Gastrocnemius medialis (tissue), 4 donors: ENCODE data around the gene TECPR2. TPM values are rescaled to one million over a fixed set of nuclear protein-coding genes. Genes with fewer than 3 reads are reported as not detected.
A peak's percentile ranks its signal among the peaks of the same experiment; 100 is the strongest.

ENCODE experiments used
- ATAC-seq, 2 donors: fragments of 150-250 bp; one replicate each; pipeline ENCODE4 v1.9.1; 2016
- DNase-seq, 2 donors: peaks; one replicate each; pipeline ENCODE4 v3.0.0-alpha.2; 2019
- H3K27ac ChIP-seq, 4 donors: fragments of 200-600 bp; sonication (generic); 1 replicate in 1 of 4; 2 replicates in 3 of 4; pipeline ENCODE4 v1.5.1; 2016 to 2018; ENCODE audit warnings: mild to moderate bottlenecking in 2 of 4, moderate library complexity in 1 of 4
- H3K27me3 ChIP-seq, 3 donors: fragments of 200-600 bp; sonication (generic) in 2 of 3; 1 replicate in 1 of 3; 2 replicates in 2 of 3; pipeline versions ENCODE4 v1.5.1 to v1.6.0; 2016 to 2019; ENCODE audit warnings: mild to moderate bottlenecking in 1 of 3, moderate library complexity in 1 of 3
- H3K36me3 ChIP-seq, 2 donors: fragments of 200-600 bp; sonication (generic) in 1 of 2; one replicate each; pipeline ENCODE4 v1.5.1; 2017 to 2018
- H3K4me1 ChIP-seq, 2 donors: fragments of 200-600 bp; sonication (generic) in 1 of 2; one replicate each; pipeline ENCODE4 v1.5.1; 2016 to 2017; ENCODE audit warnings: mild to moderate bottlenecking in 2 of 2
- H3K4me3 ChIP-seq, 4 donors: fragments of 200-600 bp; sonication (generic) in 3 of 4; 1 replicate in 1 of 4; 2 replicates in 3 of 4; pipeline ENCODE4 v1.5.1; 2016 to 2019; ENCODE audit warnings: mild to moderate bottlenecking in 2 of 4
- H3K9me3 ChIP-seq, 3 donors: fragments of 200-600 bp; sonication (generic) in 2 of 3; 1 replicate in 1 of 3; 2 replicates in 2 of 3; pipeline ENCODE4 v1.5.1; 2016 to 2019
- POLR2A ChIP-seq, 2 donors: fragments of 450-650 bp; IDR thresholded peaks; one replicate each; pipeline ENCODE4 v1.6.1; 2017; ENCODE audit warnings: antibody characterized with exemption in 2 of 2, mild to moderate bottlenecking in 2 of 2, moderate library complexity in 2 of 2
- in situ Hi-C, 4 donors: fragments of 200-750 bp; cut with MboI; loops; one replicate each; pipeline versions ENCODE4 v1.15.0 to v1.8.0; 2017; ENCODE audit warnings: low sequenced_read_pairs in 4 of 4
- intact Hi-C: fragments of 100-400 bp; cut with DNase I; formaldehyde crosslinking; loops from one replicate; pipeline ENCODE4 v1.15.1; 2023; ENCODE audit warnings: low total_unique reads
- total RNA-seq, 4 donors: library from RNA; depleted of rRNA; stranded (reverse); fragments of >200 nt; gene quantifications; one replicate each; pipeline versions ENCODE4 v1.1.0 to v1.2.3, GENCODE V29; 2016
- TF ChIP-seq, protein P1 (sequence below), 5 experiments: fragments of 450-650 bp in 3 of 5; fragments of 200-600 bp in 2 of 5; sonication (generic) in 2 of 5; IDR thresholded peaks in 4 of 5; conservative IDR thresholded peaks in 1 of 5; 1 replicate in 4 of 5; 2 replicates in 1 of 5; pipeline ENCODE4 v1.5.1; 2016 to 2019; ENCODE audit warnings: antibody characterized with exemption in 5 of 5, mild to moderate bottlenecking in 3 of 5, moderate library complexity in 3 of 5

TECPR2 gene
- total RNA-seq, 4 donors from 2014 or later, result 10.0 to 45.0 (median 20.2) TPM

DNA sequence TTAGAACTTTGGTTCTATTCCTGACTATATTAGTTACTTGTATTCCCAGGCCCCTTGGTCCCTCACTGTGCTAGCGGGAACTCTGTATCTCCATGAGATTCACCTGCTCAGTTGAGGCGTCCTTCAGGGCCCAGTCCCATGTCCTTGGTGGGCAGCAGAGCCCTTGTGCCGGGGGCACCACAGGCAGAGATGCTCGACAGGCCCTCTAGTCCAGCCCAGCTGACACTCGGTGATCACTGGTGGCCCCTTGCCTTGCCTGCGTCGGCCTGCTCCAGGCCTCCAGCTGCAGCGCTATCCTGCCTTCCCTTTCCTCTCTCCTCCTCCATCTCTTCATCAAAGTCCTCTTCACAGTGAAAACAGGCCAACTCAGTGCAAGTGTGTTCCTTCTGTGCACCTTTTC lies 76.8 kb downstream of the TECPR2 start:
- intact Hi-C loops, result loop anchor here (5.0 kb wide), 1 partner anchor 153 kb away; the partner anchor contains the start of gene RCOR1
- Histone ChIP-seq H3K27me3 (no peaks in the 10 kb centered on the region), H3K36me3 (peaks cover 0 to 43% of the 10 kb centered on the region in 2 donors), H3K4me1 (peaks cover 23 to 25% of the 10 kb centered on the region in 2 donors), H3K4me3 (no peak overlapping the region), H3K27ac (peak overlapping the region; percentile 88 to 91 (median 89)), H3K9me3 (no peaks in the 10 kb centered on the region)
- no peak for TF ChIP-seq POLR2A (IDR thresholded peaks at IDR 0.05)
- TF ChIP-seq, protein P1, sequence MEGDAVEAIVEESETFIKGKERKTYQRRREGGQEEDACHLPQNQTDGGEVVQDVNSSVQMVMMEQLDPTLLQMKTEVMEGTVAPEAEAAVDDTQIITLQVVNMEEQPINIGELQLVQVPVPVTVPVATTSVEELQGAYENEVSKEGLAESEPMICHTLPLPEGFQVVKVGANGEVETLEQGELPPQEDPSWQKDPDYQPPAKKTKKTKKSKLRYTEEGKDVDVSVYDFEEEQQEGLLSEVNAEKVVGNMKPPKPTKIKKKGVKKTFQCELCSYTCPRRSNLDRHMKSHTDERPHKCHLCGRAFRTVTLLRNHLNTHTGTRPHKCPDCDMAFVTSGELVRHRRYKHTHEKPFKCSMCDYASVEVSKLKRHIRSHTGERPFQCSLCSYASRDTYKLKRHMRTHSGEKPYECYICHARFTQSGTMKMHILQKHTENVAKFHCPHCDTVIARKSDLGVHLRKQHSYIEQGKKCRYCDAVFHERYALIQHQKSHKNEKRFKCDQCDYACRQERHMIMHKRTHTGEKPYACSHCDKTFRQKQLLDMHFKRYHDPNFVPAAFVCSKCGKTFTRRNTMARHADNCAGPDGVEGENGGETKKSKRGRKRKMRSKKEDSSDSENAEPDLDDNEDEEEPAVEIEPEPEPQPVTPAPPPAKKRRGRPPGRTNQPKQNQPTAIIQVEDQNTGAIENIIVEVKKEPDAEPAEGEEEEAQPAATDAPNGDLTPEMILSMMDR (IDR thresholded peaks at IDR 0.05 in 4 of 5, conservative IDR thresholded peaks at IDR 0.05 in 1 of 5), result no peak
- in situ Hi-C loops, result loop anchor here in 1 of 4 donors (5.0 kb wide), 1 partner anchor 78 kb away; no protein-coding TSS in a partner anchor
- ATAC-seq (no peak), DNase-seq (no peak)

DNA sequence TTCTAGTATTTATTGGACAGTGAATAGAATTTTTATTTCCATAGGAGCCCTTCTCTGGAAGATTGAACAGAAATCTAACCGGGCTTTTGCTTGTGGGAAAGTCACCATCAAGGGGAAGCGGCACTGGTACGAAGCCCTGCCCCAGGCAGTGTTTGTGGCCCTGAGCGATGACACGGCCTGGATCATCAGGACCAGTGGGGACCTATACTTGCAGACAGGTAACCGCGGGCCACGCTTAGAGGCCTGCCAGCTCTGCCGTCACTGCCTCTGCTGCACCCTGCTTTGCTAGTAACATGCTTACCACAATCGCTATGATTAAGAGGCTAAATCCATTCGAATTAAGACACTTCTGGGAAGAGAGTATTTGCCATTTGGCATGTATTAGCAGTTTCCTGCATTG lies 77.7 kb downstream of the TECPR2 start:
- TF ChIP-seq, protein P1 (IDR thresholded peaks at IDR 0.05 in 4 of 5, conservative IDR thresholded peaks at IDR 0.05 in 1 of 5), result no peak
- TF ChIP-seq POLR2A (IDR thresholded peaks at IDR 0.05), result no peak
- Histone ChIP-seq H3K4me3 (no peak overlapping the region), H3K27ac (peak overlapping the region; percentile 88 to 91 (median 89)), H3K9me3 (no peaks in the 10 kb centered on the region), H3K4me1 (peaks cover 23% of the 10 kb centered on the region in 2 donors), H3K27me3 (no peaks in the 10 kb centered on the region), H3K36me3 (peaks cover 0 to 47% of the 10 kb centered on the region in 2 donors)
- intact Hi-C loops, result no loop called here
- in situ Hi-C loops, result loop anchor here in 3 of 4 donors (5.0 kb wide), 1 partner anchor 77 kb away; no protein-coding TSS in a partner anchor
- ATAC-seq, result no peak
- DNase-seq, result no peak

- peak overlapping the region; percentile 88 to 91 (median 89) for H3K27ac ChIP-seq
- H3K4me1 ChIP-seq, result peaks cover 23% of the 10 kb centered on the region in 2 donors
- intact Hi-C loops (loop anchor here (2.0 kb wide), 1 partner anchor 56 kb away; no protein-coding TSS in a partner anchor), in situ Hi-C loops (loop anchor here in 3 of 4 donors (5.0 kb wide), 1 partner anchor 75 kb away; no protein-coding TSS in a partner anchor)
- H3K9me3 ChIP-seq, result no peaks in the 10 kb centered on the region
- DNase-seq, result peak; percentile 87 to 95
- peaks cover 0 to 63% of the 10 kb centered on the region in 2 donors for H3K36me3 ChIP-seq
- TF ChIP-seq, protein P1 (IDR thresholded peaks at IDR 0.05 in 4 of 5, conservative IDR thresholded peaks at IDR 0.05 in 1 of 5), result no peak
- peak; percentile 47 to 69 for TF ChIP-seq POLR2A (IDR thresholded peaks at IDR 0.05)
- no peak overlapping the region for H3K4me3 ChIP-seq
- no peaks in the 10 kb centered on the region for H3K27me3 ChIP-seq
- peak; percentile 84 to 85 for ATAC-seq
Observed at GRCh38 chr14:102442241-102443211, 79.8 kb downstream of the TECPR2 start.

DNA sequence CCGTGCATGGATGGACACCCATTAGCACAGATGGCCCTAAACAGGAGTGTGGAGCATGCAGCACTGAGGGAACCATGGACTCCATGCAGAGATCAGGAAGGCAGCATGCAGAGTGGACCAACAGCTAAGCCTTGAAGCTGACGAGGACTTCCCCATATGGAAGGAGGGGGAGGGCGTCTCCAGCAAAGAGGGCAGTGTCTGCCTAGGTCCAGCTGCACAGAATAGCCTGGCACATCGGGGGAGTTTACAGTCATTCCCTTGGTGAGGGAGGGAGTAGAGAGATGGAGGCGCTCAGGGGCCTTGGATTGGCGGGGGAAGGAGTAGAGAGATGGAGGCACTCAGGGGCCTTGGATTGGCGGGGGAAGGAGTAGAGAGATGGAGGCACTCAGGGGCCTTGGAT lies 82.3 kb downstream of the TECPR2 start:
- Histone ChIP-seq H3K27ac (no peak overlapping the region), H3K4me1 (peaks cover 18 to 30% of the 10 kb centered on the region in 2 donors), H3K4me3 (no peak overlapping the region), H3K27me3 (no peaks in the 10 kb centered on the region), H3K36me3 (peaks cover 0 to 62% of the 10 kb centered on the region in 2 donors), H3K9me3 (no peaks in the 10 kb centered on the region)
- in situ Hi-C loops, result no loop called here
- TF ChIP-seq, protein P1 (IDR thresholded peaks at IDR 0.05 in 4 of 5, conservative IDR thresholded peaks at IDR 0.05 in 1 of 5), result no peak
- TF ChIP-seq POLR2A (IDR thresholded peaks at IDR 0.05), result no peak
- no peak for DNase-seq
- ATAC-seq, result no peak
- intact Hi-C loops, result no loop called here
